Activated CD4-positive, alpha-beta T cell treated with anti-CD3 and anti-CD28 coated beads, Interleukin-2, Interleukin-4, amounts not matched to agents 100 ng/mL and 50 ng/mL, durations not matched to agents 16 hours and 8 hours (primary cell): ENCODE data around the gene RFPL1.
"Not testable (repeated sequence)": the region's sequence is repeated elsewhere in the genome, so short reads cannot be mapped to it uniquely, and the experiment has no call there.

Experiments used
- DNase-seq: peaks from one replicate; pipeline ENCODE4 v3.0.0-alpha.2; 2020; ENCODE audit warnings: low spot score

The RFPL1 gene

GRCh38 chr22:29478326-29479276 lies 40.2 kb downstream of the RFPL1 start:
- DNase-seq: no peak

GRCh38 chr22:29479417-29480261 lies 41.3 kb downstream of the RFPL1 start, which contains the start of gene NEFH:
TSS of gene NEFH (plus strand) at chr22:29480218. CDS start at chr22:29480263, 45 bp downstream.
- DNase-seq: no peak

GRCh38 chr22:29480262-29480511 lies 41.8 kb downstream of the RFPL1 start:
- DNase-seq: no peak

GRCh38 chr22:29480512-29481264 lies 42.3 kb downstream of the RFPL1 start:
- DNase-seq: peak; percentile 45

GRCh38 chr22:29481265-29482000 lies 43.0 kb downstream of the RFPL1 start:
- no peak for DNase-seq

GRCh38 chr22:29482253-29482652 lies 43.9 kb downstream of the RFPL1 start:
- no peak for DNase-seq

GRCh38 chr22:29482726-29483125 lies 44.3 kb downstream of the RFPL1 start:
- DNase-seq: no peak

GRCh38 chr22:29483254-29483653 lies 44.9 kb downstream of the RFPL1 start:
- DNase-seq: no peak

- DNase-seq: no peak
Observed at GRCh38 chr22:29484642-29485041, 46.3 kb downstream of the RFPL1 start.

GRCh38 chr22:29485448-29485847 lies 47.1 kb downstream of the RFPL1 start:
- no peak for DNase-seq

GRCh38 chr22:29487426-29487986 lies 49.1 kb downstream of the RFPL1 start:
- no peak for DNase-seq

- DNase-seq: not testable (repeated sequence)
Observed at GRCh38 chr22:29489127-29489780, 50.9 kb downstream of the RFPL1 start.

- DNase-seq: no peak
Observed at GRCh38 chr22:29491012-29491411, 52.6 kb downstream of the RFPL1 start.
